Kidney (tissue), 14 donors: ENCODE measurements around the gene NTSR1. TPM values are rescaled to one million over a fixed set of nuclear protein-coding genes. Genes with fewer than 3 reads are reported as not detected.

Source experiments
- DNase-seq, 5 donors: peaks; one replicate each; pipeline ENCODE4 v3.0.0-alpha.2; 2013 to 2020
- FAIRE-seq: peaks from 2 replicates; lab custom pipeline; 2012; peaks lifted over from hg19 to GRCh38; lab: Jason Lieb, UNC
- H3K27ac ChIP-seq, 2 donors: one replicate each; pipeline ENCODE4 v1.7.0; 2013; ENCODE audit warnings: low read depth in 2 of 2, low read length in 2 of 2, inconsistent platforms in 1 of 2
- H3K27me3 ChIP-seq: one replicate; pipeline ENCODE4 v1.7.1; 2013; ENCODE audit warnings: low read length, inconsistent platforms; ENCODE audit not compliant: control insufficient read depth, insufficient read depth
- H3K36me3 ChIP-seq, 3 donors: one replicate each; pipeline versions ENCODE4 v1.7.0 to v1.7.1; 2013; ENCODE audit warnings: low read length in 3 of 3, control low read depth in 1 of 3, inconsistent platforms in 1 of 3; ENCODE audit not compliant: insufficient read depth in 3 of 3, control insufficient read depth in 2 of 3
- H3K4me1 ChIP-seq, 3 donors: one replicate each; pipeline versions ENCODE4 v1.7.0 to v1.7.1; 2013; ENCODE audit warnings: low read length in 3 of 3, inconsistent platforms in 1 of 3, low read depth in 1 of 3; ENCODE audit not compliant: control insufficient read depth in 2 of 3, insufficient read depth in 2 of 3
- H3K4me3 ChIP-seq, 3 donors: one replicate each; pipeline versions ENCODE4 v1.7.0 to v1.8.1; 2013; ENCODE audit warnings: low read length in 3 of 3, control low read depth in 1 of 3, inconsistent platforms in 1 of 3
- H3K9ac ChIP-seq, 3 donors: one replicate each; pipeline versions ENCODE4 v1.7.0 to v1.7.1; 2013; ENCODE audit warnings: low read length in 3 of 3, control low read depth in 1 of 3, inconsistent platforms in 1 of 3
- H3K9me3 ChIP-seq, 3 donors: one replicate each; pipeline versions ENCODE4 v1.7.0 to v1.7.1; 2013; ENCODE audit warnings: low read length in 3 of 3, control low read depth in 1 of 3, inconsistent platforms in 1 of 3; ENCODE audit not compliant: control insufficient read depth in 2 of 3, insufficient read depth in 1 of 3
- CTCF ChIP-seq: IDR thresholded peaks from 3 replicates; pipeline ENCODE4 v1.5.1; 2012; ENCODE audit warnings: mild to moderate bottlenecking, moderate library complexity, borderline replicate concordance; ENCODE audit not compliant: insufficient read depth; ENCODE audit errors: extremely low read depth
- intact Hi-C: fragments of 100-400 bp; cut with DNase I; formaldehyde crosslinking; loops from one replicate; pipeline ENCODE4 v1.11.1; 2022
- polyA plus RNA-seq: library from polyadenylated mRNA; stranded (reverse); fragments of 350-450 nt; fragmentation: Illumina TruSeq; extraction: RNeasy Lipid Tissue Mini Kit (QIAGEN cat#74804); gene quantifications from one replicate; pipeline ENCODE4 v1.2.3, GENCODE V29; 2014; ENCODE audit warnings: low read depth, low replicate concordance; ENCODE audit not compliant: insufficient read depth
- total RNA-seq: library from RNA; stranded (reverse); fragmentation: NEBNext Ultra II Directional; extraction: Animal tissue kit (Norgen Biotek cat#: 25700); gene quantifications from one replicate; pipeline ENCODE4 v1.2.1, GENCODE V29; 2021
- donor health status: control.
- donor health status: control.
- donor health status: control.
- donor health status: control.
- donor health status: control.
- donor health status: DM: yes; HTN: yes; CAD: no.
- donor health status: Normal renal cell carcinoma (clear cell type).

NTSR1 gene
- total and polyA plus RNA-seq, 2 donors from 2014 or later = 0.09 TPM; not detected in 1

DNA sequence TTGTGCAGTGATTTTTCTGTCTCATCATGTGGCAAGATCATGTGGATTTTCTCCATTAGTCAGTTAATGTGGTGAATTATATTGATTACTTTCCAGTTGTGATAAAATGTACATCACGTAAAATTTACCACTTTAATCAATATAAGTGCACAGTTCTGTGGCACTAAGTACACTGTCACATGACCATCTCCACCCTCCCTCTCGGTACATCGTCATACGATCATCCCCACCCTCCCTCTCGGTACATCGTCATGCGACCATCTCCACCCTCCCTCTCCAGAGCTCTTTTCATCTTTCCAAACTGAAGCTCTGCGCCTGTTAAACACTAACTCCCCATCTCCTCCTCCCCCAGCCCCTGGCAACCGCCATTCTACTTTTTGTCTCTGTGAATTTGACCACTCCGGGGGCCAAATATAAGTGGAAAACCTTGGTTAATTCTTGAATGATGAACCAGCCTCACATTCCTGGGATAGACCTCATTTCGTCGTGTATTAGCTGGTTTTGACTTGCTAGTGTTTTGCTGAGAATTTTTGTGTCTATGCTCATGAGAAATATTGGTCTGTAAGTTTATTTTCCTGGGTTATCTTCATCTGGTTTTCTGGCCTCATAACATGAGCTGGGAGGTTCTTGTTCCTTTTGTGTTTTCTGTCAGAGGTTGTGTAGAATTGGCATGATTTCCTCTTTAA, 10.8 kb downstream of the NTSR1 start:
- Histone ChIP-seq H3K9ac (no peak overlapping the region), H3K27ac (no peak overlapping the region), H3K4me3 (no peak overlapping the region), H3K9me3 (peaks cover 0 to 5% (median 0%) of the 10 kb centered on the region in 3 donors), H3K4me1 (peaks cover 0 to 2% (median 0%) of the 10 kb centered on the region in 3 donors), H3K27me3 (no peaks in the 10 kb centered on the region), H3K36me3 (no peaks in the 10 kb centered on the region)
- intact Hi-C loops = no loop called here
- FAIRE-seq (no peak), DNase-seq (peak in 1 of 5 donors; percentile 7)
- TF ChIP-seq CTCF = no peak

- peaks cover 0 to 5% (median 0%) of the 10 kb centered on the region in 3 donors for H3K9me3 ChIP-seq
These were observed 13.1 kb downstream of the NTSR1 start for GRCh38 chr20:62721511-62722370.

DNA sequence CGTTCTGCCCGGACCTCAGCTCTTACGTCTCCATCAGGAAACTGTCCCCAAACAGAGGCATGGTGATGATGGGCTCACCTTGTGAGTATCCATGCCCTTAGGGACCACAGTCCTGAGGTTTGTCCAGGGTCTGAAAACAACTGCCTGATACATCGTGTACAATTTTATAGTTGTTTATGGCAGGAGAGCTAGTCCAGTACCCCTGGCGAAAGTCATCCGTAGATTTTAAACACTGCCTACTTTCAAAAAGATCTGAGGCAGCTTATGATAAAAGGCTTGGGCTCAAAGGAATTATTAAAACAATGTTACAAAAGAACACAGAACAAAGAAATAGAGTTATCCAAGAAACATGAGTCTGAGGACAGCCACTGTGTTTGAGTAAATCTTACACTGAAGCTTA, 14.0 kb downstream of the NTSR1 start:
- DNase-seq = no peak
- H3K36me3 ChIP-seq = no peaks in the 10 kb centered on the region
- no peak for FAIRE-seq
- H3K4me1 ChIP-seq = peaks cover 0 to 2% (median 0%) of the 10 kb centered on the region in 3 donors
- intact Hi-C loops = no loop called here
- H3K9me3 ChIP-seq = peaks cover 0 to 5% (median 0%) of the 10 kb centered on the region in 3 donors
- no peak overlapping the region for H3K9ac ChIP-seq
- TF ChIP-seq CTCF = no peak
- H3K27me3 ChIP-seq = no peaks in the 10 kb centered on the region
- no peak overlapping the region for H3K4me3 ChIP-seq
- no peak overlapping the region for H3K27ac ChIP-seq

More at GRCh38 chr20:62721511-62722370, 13.1 kb downstream of the NTSR1 start:
- TF ChIP-seq CTCF = no peak
- no peak overlapping the region for H3K4me3 ChIP-seq
- H3K36me3 ChIP-seq = no peaks in the 10 kb centered on the region
- H3K27ac ChIP-seq = no peak overlapping the region
- DNase-seq = no peak
- no peak overlapping the region for H3K9ac ChIP-seq
- H3K4me1 ChIP-seq = peaks cover 0 to 2% (median 0%) of the 10 kb centered on the region in 3 donors
- no peak for FAIRE-seq
- intact Hi-C loops = no loop called here
- H3K27me3 ChIP-seq = no peaks in the 10 kb centered on the region
